Stimulated activated CD4-positive, alpha-beta T cell treated with anti-CD3 and anti-CD28 coated beads, Interleukin-2, amount 100 ng/mL, for 48 hours (primary cell): ENCODE results near the gene LRMDA.
"Not testable (repeated sequence)": the region's sequence is repeated elsewhere in the genome, so short reads cannot be mapped to it uniquely, and the experiment has no call there.

Source experiments
- DNase-seq, 2 donors: peaks; one replicate each; pipeline ENCODE4 v3.0.0-alpha.2; 2020

LRMDA gene

GRCh38 chr10:75723319-75723980 is 292.0 kb downstream of the LRMDA start:
- DNase-seq: no peak

GRCh38 chr10:75724047-75724446 is 292.6 kb downstream of the LRMDA start:
- DNase-seq: no peak

- DNase-seq: no peak
These were observed 295.4 kb downstream of the LRMDA start for GRCh38 chr10:75726522-75727483.

GRCh38 chr10:75730847-75731246 is 299.4 kb downstream of the LRMDA start:
- DNase-seq: no peak

- DNase-seq: no peak
These were observed 301.9 kb downstream of the LRMDA start for GRCh38 chr10:75733135-75733890.

GRCh38 chr10:75736151-75736640 is 304.8 kb downstream of the LRMDA start:
- DNase-seq: no peak

- DNase-seq: no peak
These were observed 305.6 kb downstream of the LRMDA start for GRCh38 chr10:75736889-75737579.

- DNase-seq: no peak
These were observed 306.1 kb downstream of the LRMDA start for GRCh38 chr10:75737580-75737949.

- no peak for DNase-seq
These were observed 307.5 kb downstream of the LRMDA start for GRCh38 chr10:75738924-75739323.

GRCh38 chr10:75739414-75740143 is 308.2 kb downstream of the LRMDA start:
- DNase-seq: no peak

- DNase-seq: no peak
These were observed 309.1 kb downstream of the LRMDA start for GRCh38 chr10:75740541-75740940.

- no peak for DNase-seq
These were observed 310.9 kb downstream of the LRMDA start for GRCh38 chr10:75742355-75742754.

- DNase-seq: no peak
These were observed 311.9 kb downstream of the LRMDA start for GRCh38 chr10:75743291-75743778.

GRCh38 chr10:75744261-75744660 is 312.8 kb downstream of the LRMDA start:
- DNase-seq: no peak

GRCh38 chr10:75746356-75746755 is 314.9 kb downstream of the LRMDA start:
- no peak for DNase-seq

- not testable (repeated sequence) for DNase-seq
These were observed 318.9 kb downstream of the LRMDA start for GRCh38 chr10:75750093-75750875.

- no peak for DNase-seq
These were observed 319.8 kb downstream of the LRMDA start for GRCh38 chr10:75751232-75751631.

- no peak for DNase-seq
These were observed 322.2 kb downstream of the LRMDA start for GRCh38 chr10:75753621-75754020.

- no peak for DNase-seq
These were observed 322.8 kb downstream of the LRMDA start for GRCh38 chr10:75754096-75754831.

- no peak for DNase-seq
These were observed 324.1 kb downstream of the LRMDA start for GRCh38 chr10:75755528-75755927.
